Measurements from ENCODE around the gene INTS7. TPM values are rescaled to one million over a fixed set of nuclear protein-coding genes. Genes with fewer than 3 reads are reported as not detected.

Gene INTS7
- total and polyA plus RNA-seq, 12 donors: 4.4 to 11.6 (median 8.5) TPM

- DNase-seq: no peak
- WGBS, 2 donors: 50 to 53% methylated on average over 1 of the region's 1 CpG
Observed at GRCh38 chr1:211912038-211912437, 123.3 kb downstream of the INTS7 start.

GRCh38 chr1:211910913-211911485 lies 124.4 kb downstream of the INTS7 start:
- no peak overlapping the region for H3K27ac ChIP-seq
- DNase-seq (no peak), ATAC-seq (peak in 3 of 8 donors; percentile 29 to 61 (median 48))
- 53 to 64% methylated on average over 4 of the region's 4 CpGs for WGBS, 2 donors
- TF ChIP-seq CTCF (IDR thresholded peaks at IDR 0.05): no peak
- H3K4me1 ChIP-seq: peaks cover 0 to 31% (median 0%) of the 10 kb centered on the region in 9 donors
- intact Hi-C loops (cut with DNase I): no loop called here
- H3K9me3 ChIP-seq: peaks cover 0 to 3% (median 0%) of the 10 kb centered on the region in 11 donors
- H3K4me3 ChIP-seq: no peak overlapping the region
- no peaks in the 10 kb centered on the region for H3K36me3 ChIP-seq
- H3K27me3 ChIP-seq: peaks cover 0 to 8% (median 0%) of the 10 kb centered on the region in 7 donors

More at GRCh38 chr1:211912038-211912437, 123.3 kb downstream of the INTS7 start:
- peaks cover 0 to 31% (median 0%) of the 10 kb centered on the region in 9 donors for H3K4me1 ChIP-seq
- intact Hi-C loops (cut with DNase I): no loop called here
- ATAC-seq: no peak
- peaks cover 0 to 5% (median 0%) of the 10 kb centered on the region in 7 donors for H3K27me3 ChIP-seq
- H3K9me3 ChIP-seq: no peaks in the 10 kb centered on the region
- H3K36me3 ChIP-seq: no peaks in the 10 kb centered on the region
- H3K4me3 ChIP-seq: no peak overlapping the region
- H3K27ac ChIP-seq: no peak overlapping the region
- no peak for TF ChIP-seq CTCF (IDR thresholded peaks at IDR 0.05)

- 83 to 89% methylated on average over 7 of the region's 7 CpGs for WGBS, 2 donors
Observed at GRCh38 chr1:211910113-211910884, 125.1 kb downstream of the INTS7 start.

More at GRCh38 chr1:211910113-211910884, 125.1 kb downstream of the INTS7 start:
- peaks cover 0 to 31% (median 0%) of the 10 kb centered on the region in 9 donors for H3K4me1 ChIP-seq
- H3K27me3 ChIP-seq: peaks cover 0 to 8% (median 0%) of the 10 kb centered on the region in 7 donors
- H3K4me3 ChIP-seq: no peak overlapping the region
- TF ChIP-seq CTCF (IDR thresholded peaks at IDR 0.05): no peak
- peaks cover 0 to 3% (median 0%) of the 10 kb centered on the region in 11 donors for H3K9me3 ChIP-seq
- DNase-seq: no peak
- ATAC-seq: peak in 1 of 8 donors; percentile 4
- intact Hi-C loops (cut with DNase I): no loop called here
- no peak overlapping the region for H3K27ac ChIP-seq
- no peaks in the 10 kb centered on the region for H3K36me3 ChIP-seq
